IMR-90 (cell line): Measurements from ENCODE around the gene EMC8.

Source experiments
- CTCF ChIP-seq: conservative IDR thresholded peaks from 2 replicates; pipeline ENCODE4 v1.5.1; 2012; ENCODE audit warnings: mild to moderate bottlenecking, low read depth, low read length, improper control_type of control experiment
- MAFK ChIP-seq: IDR thresholded peaks from 2 replicates; pipeline ENCODE4 v1.6.1; 2012; ENCODE audit warnings: low read depth, low read length, improper control_type of control experiment
- MXI1 ChIP-seq: IDR thresholded peaks from 2 replicates; pipeline ENCODE4 v1.6.1; 2012; ENCODE audit warnings: low read depth, mild to moderate bottlenecking, low read length, moderate library complexity, borderline replicate concordance
- POLR2A ChIP-seq: IDR thresholded peaks from 2 replicates; pipeline ENCODE4 v1.6.1; 2012; ENCODE audit warnings: mild to moderate bottlenecking, low read depth, low read length
- SMC3 ChIP-seq: fragments of 150-350 bp; IDR thresholded peaks from 2 replicates; pipeline ENCODE4 v1.6.1; 2016; ENCODE audit warnings: low read depth, mild to moderate bottlenecking, antibody characterized with exemption, low read length, moderate library complexity

GRCh38 chr16:85752511-85753420 lies 46.6 kb downstream of the EMC8 start:
- TF ChIP-seq SMC3, result no peak; the same call in 1 of the 2 replicates
- no peak for TF ChIP-seq POLR2A
- peak; percentile 47 for TF ChIP-seq CTCF
- no peak for TF ChIP-seq MAFK
- no peak for TF ChIP-seq MXI1
